SHP77 (cell line): Measurements from ENCODE around the gene MDC1.
"Not testable (repeated sequence)": the region's sequence is repeated elsewhere in the genome, so short reads cannot be mapped to it uniquely, and the experiment has no call there.

Experiments
- DNase-seq, 2 experiments: peaks; one replicate each; lab custom pipeline; 2025; lab: John Stamatoyannopoulos, UW

The MDC1 gene

GRCh38 chr6:30717129-30717844 is at the start of gene MDC1:
Gene MDC1 (minus strand): TSS chr6:30717281. CDS start chr6:30715175, 2,106 bp downstream.
- peak; percentile 99 to 100 for DNase-seq

GRCh38 chr6:30766461-30767157 is 49.5 kb upstream of the MDC1 start:
- no peak for DNase-seq

GRCh38 chr6:30765495-30765894 is 48.4 kb upstream of the MDC1 start:
- DNase-seq = not testable (repeated sequence)

GRCh38 chr6:30764490-30765043 is 47.5 kb upstream of the MDC1 start:
- not testable (repeated sequence) for DNase-seq

- no peak for DNase-seq
These were observed 46.8 kb upstream of the MDC1 start for GRCh38 chr6:30763618-30764489.

- no peak for DNase-seq
These were observed 46.1 kb upstream of the MDC1 start for GRCh38 chr6:30763155-30763617.

- DNase-seq = no peak
These were observed 44.8 kb upstream of the MDC1 start for GRCh38 chr6:30761791-30762429.

GRCh38 chr6:30760549-30760948 is 43.5 kb upstream of the MDC1 start:
- no peak for DNase-seq

- DNase-seq = no peak
These were observed 42.6 kb upstream of the MDC1 start for GRCh38 chr6:30759575-30760239.

- DNase-seq = no peak
These were observed 40.3 kb upstream of the MDC1 start for GRCh38 chr6:30757261-30757904.

- not testable (repeated sequence) for DNase-seq
These were observed 39.4 kb upstream of the MDC1 start for GRCh38 chr6:30756405-30757003.

- no peak for DNase-seq
These were observed 37.5 kb upstream of the MDC1 start for GRCh38 chr6:30754631-30755030.

- peak in 1 of 2 experiments; percentile 22 for DNase-seq
These were observed 35.3 kb upstream of the MDC1 start for GRCh38 chr6:30752157-30752927.

GRCh38 chr6:30750379-30750668 is 33.2 kb upstream of the MDC1 start:
- no peak for DNase-seq

GRCh38 chr6:30749554-30750378 is 32.7 kb upstream of the MDC1 start:
- DNase-seq = no peak

GRCh38 chr6:30748851-30749540 is 31.9 kb upstream of the MDC1 start:
- DNase-seq = no peak

GRCh38 chr6:30747902-30748769 is 31.1 kb upstream of the MDC1 start:
- no peak for DNase-seq
